DLD1 (cell line): ENCODE data around the gene CENPL.

Experiments
- in situ Hi-C: cut with HindIII; loops from 2 replicates; pipeline ENCODE4 v1.10.0; 2017; ENCODE audit warnings: low sequenced_read_pairs

CENPL gene

DNA sequence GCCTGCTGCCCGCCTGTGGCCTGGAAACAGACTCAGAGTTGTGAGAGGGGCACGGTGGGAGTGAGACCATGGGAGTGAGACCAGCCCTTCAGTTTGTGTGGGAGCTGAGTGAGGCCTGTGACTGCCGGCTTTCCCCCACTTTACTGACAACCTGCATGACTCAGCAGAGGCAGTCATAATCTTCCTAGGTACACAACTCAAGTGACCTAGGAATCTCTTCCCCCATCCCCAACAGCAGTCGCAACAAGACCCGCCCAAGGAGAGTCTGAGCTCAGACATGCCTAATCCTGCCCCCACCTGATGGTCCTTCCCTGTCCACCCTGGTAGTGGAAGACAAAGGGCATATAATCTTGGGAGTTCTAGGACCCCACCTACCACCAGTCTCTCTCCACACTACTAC lies 65.7 kb downstream of the CENPL start:
- in situ Hi-C loops: no loop called here

DNA sequence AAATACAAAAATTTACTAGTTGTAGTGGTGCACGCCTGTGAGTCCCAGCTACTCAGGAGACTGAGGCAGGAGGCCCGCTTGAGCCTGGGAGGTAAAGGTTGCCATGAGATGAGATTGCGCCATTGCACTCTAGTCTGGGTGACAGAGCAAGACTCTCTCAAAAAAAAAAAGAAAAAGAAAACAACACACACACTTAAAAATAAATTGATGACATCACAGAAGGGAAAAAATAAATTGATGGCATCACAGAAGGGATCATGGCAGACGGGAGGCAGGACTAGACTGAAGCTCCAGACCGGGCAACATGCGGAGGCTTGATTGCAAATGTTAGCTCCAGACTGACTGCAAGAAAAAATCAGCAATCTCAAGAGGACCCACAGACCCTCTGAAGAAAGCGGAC lies 66.6 kb downstream of the CENPL start:
- in situ Hi-C loops: no loop called here

DNA sequence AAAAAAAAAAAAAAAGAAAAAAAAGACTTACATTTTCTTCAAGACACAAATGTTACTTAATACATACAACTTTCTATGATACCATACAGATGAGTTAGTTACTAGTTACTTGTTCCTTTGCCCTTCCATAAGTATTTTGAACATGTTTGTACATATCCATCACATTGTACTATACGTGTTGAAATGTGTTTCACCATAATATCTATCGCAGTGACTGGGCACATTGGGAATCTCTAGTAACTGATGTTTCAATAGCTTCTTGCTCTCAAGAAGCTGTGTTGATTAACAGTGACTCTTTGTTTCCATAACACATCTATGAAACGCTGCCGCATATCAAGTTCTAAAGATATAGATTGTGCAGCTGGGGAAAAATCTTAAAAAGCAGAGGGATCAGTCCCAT lies 67.0 kb downstream of the CENPL start:
- in situ Hi-C loops: no loop called here

DNA sequence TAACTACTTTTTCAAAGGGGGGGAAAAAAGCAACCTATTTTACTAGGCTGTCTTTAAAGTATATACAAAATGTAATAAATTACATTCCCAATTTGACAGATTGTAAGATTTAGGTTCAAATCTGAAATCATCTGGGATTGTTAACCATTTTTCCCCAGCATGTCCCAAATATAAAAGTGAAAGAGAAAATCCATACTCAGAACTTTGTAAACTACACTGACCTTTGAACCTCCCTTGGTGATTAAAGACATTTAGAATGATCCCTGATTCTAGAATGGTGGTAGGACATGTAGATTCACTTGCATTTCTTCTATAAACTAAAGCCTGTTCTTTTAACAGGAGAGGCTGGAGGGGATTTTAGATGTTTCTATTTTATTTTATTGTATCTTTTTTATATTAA lies 70.9 kb downstream of the CENPL start:
- in situ Hi-C loops: no loop called here
